HG03442 (cell line): ENCODE data around the gene EN2.

Source experiments
- ATAC-seq: cut with Tn5 transposase; IDR thresholded peaks from one replicate; pipeline ENCODE4 v1.9.1; 2021; ENCODE audit warnings: mild to moderate bottlenecking, moderate library complexity; ENCODE audit not compliant: unreplicated experiment

The EN2 gene

DNA sequence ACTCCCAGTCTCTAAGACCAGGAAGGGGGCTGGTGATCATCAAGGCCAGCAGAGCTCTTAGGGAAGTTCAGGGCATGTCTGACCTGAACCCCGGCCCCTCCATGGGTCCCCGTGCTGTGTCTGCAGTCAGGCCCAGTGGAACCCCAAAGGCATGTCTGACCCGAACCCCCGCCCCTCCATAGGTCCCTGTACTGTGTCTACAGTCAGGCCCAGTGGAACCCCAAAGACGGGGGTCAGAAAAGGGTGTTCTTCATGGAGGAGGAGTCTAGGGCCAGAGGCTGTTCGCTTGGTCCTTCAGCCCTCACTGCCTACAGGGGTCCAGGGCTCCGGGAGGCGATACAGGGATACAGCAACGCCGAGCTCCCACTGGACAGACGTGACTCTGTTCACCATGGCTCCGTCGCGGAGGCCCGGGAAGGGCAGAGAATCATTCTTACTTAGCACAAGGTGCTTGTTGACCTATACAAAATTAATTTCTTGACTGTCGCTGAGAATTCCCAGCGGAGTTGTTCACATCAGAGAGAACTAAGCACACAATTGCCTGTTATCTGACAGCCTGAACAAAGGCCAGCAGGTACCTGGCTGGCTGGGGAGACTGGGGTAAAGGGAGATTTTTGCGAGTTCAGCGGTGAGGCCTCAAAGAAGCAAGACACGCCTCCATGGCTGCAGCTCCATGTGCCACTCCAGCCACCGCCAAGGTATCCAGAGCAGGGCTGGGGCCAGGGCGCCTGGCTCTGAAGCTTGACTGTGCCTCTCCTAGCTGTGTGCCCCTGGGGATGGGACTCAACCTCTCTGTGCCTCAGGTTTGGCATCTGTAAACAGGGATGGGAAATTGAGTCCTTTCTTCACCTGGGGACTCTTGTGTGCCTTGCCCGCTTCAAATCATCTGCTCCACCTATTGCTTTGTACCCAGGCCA lies 26.8 kb downstream of the EN2 start:
- ATAC-seq = no peak

- ATAC-seq = no peak
Measured at GRCh38 chr7:155486783-155487508, 29.0 kb downstream of the EN2 start.

DNA sequence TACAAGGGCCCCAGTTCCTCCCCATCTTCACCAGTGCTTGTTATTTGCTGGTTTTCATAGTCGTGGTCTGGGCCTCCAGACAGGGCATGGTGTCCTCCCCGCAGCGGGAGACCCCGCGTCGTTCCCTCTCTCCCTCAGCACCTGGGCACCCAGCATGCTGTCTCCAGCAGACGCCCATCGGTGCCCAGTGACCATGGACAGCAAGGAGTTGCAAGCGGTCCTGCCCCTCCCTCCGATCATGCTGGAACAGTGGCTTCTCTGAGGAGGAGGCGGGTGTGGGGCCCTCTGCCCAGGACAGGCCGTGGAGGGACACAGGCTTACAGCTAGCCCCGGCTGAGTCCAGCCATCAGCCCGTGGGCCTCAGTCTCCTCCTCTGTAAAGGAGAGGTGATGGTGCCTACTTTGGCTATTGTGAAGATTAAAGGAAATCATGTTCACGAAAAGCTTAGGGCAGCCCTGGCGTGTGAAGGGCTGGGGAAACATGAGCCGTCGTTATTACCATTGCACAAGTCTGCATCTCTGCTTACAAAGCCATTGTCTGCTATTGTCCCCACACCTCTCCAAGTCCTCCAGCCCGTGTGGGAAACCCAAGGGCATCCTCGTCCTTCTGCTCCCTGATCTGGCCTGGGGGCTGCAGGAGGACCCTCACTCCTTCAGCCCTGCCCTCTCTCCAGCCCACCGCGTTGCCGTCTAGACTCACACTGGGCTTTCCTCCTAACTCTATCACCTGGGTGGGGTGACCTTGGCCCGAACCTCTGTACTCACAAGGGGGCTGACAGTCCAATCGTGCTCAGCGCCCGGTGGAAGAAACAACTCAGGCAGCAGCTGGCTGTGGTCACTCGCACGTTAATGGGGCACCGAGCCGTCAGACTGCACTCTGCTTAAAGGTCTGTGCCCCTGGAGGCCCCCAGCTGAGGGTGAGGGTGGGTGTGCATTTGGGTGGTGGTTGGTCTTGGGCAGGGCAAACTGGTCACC lies 29.9 kb downstream of the EN2 start:
- no peak for ATAC-seq

- ATAC-seq = no peak
Measured at GRCh38 chr7:155488483-155489127, 30.7 kb downstream of the EN2 start.

GRCh38 chr7:155489158-155489840 lies 31.4 kb downstream of the EN2 start:
- ATAC-seq = no peak

GRCh38 chr7:155489862-155490696 lies 32.1 kb downstream of the EN2 start:
- ATAC-seq = peak; percentile 21

DNA sequence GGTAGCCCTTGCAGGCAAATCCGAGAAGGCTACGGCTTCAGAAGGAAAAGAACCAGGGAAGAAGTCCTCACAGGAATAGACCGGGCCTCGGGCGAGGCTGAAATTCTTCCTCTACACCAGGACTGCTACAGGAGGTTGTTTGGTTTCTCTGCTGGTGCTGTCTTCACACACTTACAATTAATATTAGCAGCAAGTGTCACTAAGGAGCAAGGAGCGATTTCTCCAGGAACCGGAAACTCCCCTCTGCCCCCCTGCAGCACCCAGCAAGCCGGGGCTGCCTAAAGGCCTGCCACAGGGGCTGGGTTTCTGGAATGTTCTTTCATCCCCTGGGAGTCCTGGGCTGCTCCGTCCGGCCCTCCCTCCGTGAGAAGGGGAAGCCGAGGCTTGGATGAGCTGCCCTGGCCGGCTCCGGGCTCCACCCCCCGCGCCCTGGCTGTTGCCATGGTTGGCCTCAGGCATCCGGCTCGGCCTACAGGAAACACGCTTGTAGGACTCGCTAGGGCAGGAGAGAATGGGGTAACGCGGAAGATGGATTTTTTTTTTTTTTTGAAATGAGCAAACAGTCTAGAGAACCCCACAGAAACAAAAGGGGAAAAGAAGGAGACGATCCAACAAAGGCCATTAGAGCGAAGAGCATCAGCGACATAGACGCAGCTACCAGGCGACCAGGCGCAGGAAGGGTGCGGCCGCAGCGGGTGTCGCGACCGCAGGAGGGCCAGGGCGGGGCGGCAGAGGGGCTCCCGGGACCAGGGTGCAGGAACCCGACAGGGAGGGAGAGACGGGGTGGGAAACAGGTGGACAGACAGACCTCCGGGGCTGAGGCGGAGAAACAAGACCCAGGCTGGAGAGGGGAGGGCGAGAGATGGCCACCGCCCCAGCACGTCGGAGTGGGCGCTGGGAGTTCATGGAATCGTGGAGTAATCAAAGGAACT lies 33.0 kb downstream of the EN2 start:
- peak; percentile 95 for ATAC-seq

DNA sequence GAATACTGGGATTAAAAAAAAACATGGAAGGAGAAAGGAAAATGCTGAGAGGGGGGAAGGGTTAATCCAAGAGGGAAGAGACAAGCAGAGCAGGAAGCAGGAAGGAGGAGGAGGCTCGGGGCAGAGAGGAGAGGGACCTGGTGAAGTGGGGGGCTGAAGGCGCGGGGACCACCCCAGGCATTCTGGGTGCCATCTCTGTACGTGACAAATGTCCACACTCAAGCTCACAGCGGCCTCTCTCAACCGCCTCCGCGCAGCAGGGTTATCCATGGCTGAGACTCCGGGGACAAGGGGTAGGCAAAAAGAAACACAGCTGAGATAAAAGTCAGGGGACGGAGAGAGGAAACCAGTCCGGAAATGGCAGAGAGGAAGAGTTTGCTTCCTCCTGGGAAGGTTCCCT lies 33.9 kb downstream of the EN2 start:
- no peak for ATAC-seq

GRCh38 chr7:155493744-155494538 lies 36.0 kb downstream of the EN2 start:
- ATAC-seq = no peak

- ATAC-seq = no peak
Measured at GRCh38 chr7:155494551-155494950, 36.6 kb downstream of the EN2 start.

GRCh38 chr7:155495440-155496248 lies 37.7 kb downstream of the EN2 start:
- ATAC-seq = no peak

DNA sequence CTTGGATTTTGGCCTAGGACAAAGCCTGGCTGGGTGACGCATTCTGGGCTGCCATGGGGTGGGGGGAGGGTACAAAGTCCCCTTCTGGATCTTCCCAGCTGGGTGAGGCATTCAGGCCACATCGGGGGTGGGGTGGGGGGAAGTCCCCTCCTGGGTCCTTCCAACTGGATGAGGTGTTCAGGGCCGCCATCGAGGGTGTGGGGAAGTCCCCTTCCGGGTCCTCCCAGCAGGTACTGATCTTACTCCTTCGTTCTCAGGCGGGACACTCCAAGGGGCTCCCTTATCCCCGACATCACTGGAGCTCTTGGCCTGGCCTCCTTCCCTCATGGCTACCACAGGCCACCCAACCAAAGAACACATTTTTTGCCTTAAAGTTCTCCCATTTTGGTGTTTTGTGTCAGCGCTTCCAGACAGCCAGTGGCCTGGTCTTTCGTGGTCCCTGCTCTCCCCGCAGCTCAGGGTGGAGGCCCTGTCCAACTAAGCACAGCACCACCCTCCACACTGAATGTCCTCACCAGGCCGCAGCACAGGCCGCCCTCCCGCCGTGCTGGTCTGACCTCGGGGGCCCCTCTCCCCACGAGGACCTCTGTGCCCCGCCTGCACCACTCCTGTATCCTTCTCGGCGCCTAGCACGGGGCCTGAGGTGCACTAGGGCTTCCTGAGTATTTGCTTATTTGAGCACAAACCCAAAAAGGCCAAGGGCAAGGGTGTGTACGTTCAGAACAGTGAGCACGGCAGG lies 38.5 kb downstream of the EN2 start:
- no peak for ATAC-seq

- ATAC-seq = no peak
Measured at GRCh38 chr7:155497149-155497901, 39.4 kb downstream of the EN2 start.

DNA sequence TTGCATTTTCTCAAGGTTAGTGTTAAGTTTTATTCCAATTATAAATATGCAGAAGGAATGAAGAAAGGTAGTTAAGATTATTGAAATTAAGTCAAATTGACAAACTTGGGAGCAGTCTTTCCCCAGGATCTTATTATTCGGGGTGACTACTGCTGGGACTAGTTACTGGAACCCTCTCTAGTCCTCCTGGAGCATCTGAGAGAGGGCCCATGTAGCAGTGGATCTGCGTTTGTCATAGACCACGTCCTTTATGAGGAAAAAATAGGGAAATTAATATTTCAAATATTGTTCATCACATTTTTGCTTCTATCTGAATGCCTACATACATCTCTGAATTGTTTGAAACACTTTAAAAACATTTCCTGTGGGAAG lies 47.5 kb downstream of the EN2 start:
- no peak for ATAC-seq

- ATAC-seq = no peak
Measured at GRCh38 chr7:155506854-155507337, 49.0 kb downstream of the EN2 start.
